Inferior parietal cortex (tissue), 1 donor: Measurements from ENCODE around the gene INTS3.
"Not testable (repeated sequence)": the region's sequence is repeated elsewhere in the genome, so short reads cannot be mapped to it uniquely, and the experiment has no call there.

Source experiments
- DNase-seq: peaks from one replicate; pipeline ENCODE4 v3.0.0-alpha.2; 2016; ENCODE audit errors: extremely low spot score

The INTS3 gene

GRCh38 chr1:153760440-153760839, 32.6 kb downstream of the INTS3 start:
- DNase-seq = no peak

GRCh38 chr1:153763365-153764225, 35.7 kb downstream of the INTS3 start:
- DNase-seq = no peak

GRCh38 chr1:153764310-153764709, 36.5 kb downstream of the INTS3 start:
- DNase-seq = no peak

- DNase-seq = not testable (repeated sequence)
Observed at GRCh38 chr1:153766663-153767062, 38.8 kb downstream of the INTS3 start.

- no peak for DNase-seq
Observed at GRCh38 chr1:153767519-153767918, 39.7 kb downstream of the INTS3 start.

GRCh38 chr1:153768316-153769181, 40.7 kb downstream of the INTS3 start:
- DNase-seq = no peak

- DNase-seq = no peak
Observed at GRCh38 chr1:153769221-153769620, 41.4 kb downstream of the INTS3 start.

- DNase-seq = no peak
Observed at GRCh38 chr1:153770797-153771196, 42.9 kb downstream of the INTS3 start.

GRCh38 chr1:153771261-153771660, 43.4 kb downstream of the INTS3 start:
- DNase-seq = no peak

- DNase-seq = no peak
Observed at GRCh38 chr1:153771841-153772593, 44.2 kb downstream of the INTS3 start.

GRCh38 chr1:153773096-153773921, 45.5 kb downstream of the INTS3 start:
- no peak for DNase-seq

- DNase-seq = no peak
Observed at GRCh38 chr1:153774026-153774595, 46.3 kb downstream of the INTS3 start.

- DNase-seq = no peak
Observed at GRCh38 chr1:153774780-153775457, 47.1 kb downstream of the INTS3 start, which contains the start of gene SLC27A3. Gene SLC27A3, plus strand, starts transcription at chr1:153775407. Its CDS starts 91 bp downstream, at chr1:153775498.

GRCh38 chr1:153775458-153776327, 47.8 kb downstream of the INTS3 start:
- DNase-seq = no peak

- no peak for DNase-seq
Observed at GRCh38 chr1:153776352-153776751, 48.5 kb downstream of the INTS3 start.

GRCh38 chr1:153776845-153777370, 49.1 kb downstream of the INTS3 start:
- no peak for DNase-seq

- no peak for DNase-seq
Observed at GRCh38 chr1:153777648-153778047, 49.8 kb downstream of the INTS3 start.

- DNase-seq = no peak
Observed at GRCh38 chr1:153778051-153778823, 50.4 kb downstream of the INTS3 start.
